Left renal pelvis (tissue), 4 donors: Measurements from ENCODE around the gene LCOR. TPM values are rescaled to one million over a fixed set of nuclear protein-coding genes. Genes with fewer than 3 reads are reported as not detected.

Experiments used
- DNase-seq, 4 donors: peaks; one replicate each; pipeline ENCODE4 v3.0.0-alpha.2; 2013; ENCODE audit warnings: low read depth in 4 of 4, low spot score in 3 of 4
- polyA plus RNA-seq, 4 donors: library from polyadenylated mRNA; unstranded; fragments of 120-200 nt; gene quantifications; one replicate each; pipeline ENCODE4 v1.2.1, GENCODE V29; 2013; ENCODE audit not compliant: insufficient read length in 4 of 4

The LCOR gene
- polyA plus RNA-seq, 4 donors, result 13.3 to 30.6 (median 29.9) TPM

GRCh38 chr10:97003804-97004201 lies 171.7 kb downstream of the LCOR start:
- no peak for DNase-seq

GRCh38 chr10:97004591-97004990 lies 172.5 kb downstream of the LCOR start:
- no peak for DNase-seq

DNA sequence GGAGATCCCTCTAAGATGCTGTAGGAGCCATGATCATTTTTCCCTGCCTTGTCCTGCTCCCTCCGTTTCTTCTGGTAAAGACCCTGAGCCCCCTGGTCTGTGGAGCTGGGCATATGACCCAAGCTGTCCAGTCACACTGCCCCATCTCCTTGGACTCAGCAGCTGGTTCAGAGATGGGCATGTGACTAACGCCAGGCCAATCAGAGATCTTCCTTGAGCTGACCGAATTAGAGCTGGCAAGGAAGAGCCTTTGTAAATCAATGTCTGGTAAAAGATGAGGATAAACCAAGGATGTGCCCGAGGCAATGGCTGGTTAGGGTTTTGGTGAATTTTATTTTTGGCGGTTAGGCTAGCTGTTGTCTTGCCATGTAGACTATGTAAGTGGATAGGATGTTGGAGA lies 173.3 kb downstream of the LCOR start:
- DNase-seq, result no peak

DNA sequence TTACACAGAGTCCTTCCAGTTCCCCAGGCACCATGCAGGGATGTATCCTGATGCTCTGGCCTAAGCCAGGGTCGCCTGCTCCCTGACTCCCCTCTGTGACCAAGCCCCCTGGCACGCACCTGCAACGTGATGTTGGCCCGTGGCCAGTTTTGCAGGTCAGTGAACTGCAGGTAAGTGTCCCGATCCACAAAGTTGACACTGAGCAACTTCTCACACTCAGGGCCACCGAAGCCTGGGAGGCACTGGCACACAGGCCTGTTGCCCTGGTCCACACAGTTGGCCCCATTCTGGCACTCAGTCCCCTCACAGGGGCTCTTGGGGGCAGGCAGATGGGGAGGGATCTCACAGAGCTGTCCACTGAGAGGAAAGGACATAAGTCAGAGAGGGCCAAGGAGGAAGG lies 174.3 kb downstream of the LCOR start:
- no peak for DNase-seq

DNA sequence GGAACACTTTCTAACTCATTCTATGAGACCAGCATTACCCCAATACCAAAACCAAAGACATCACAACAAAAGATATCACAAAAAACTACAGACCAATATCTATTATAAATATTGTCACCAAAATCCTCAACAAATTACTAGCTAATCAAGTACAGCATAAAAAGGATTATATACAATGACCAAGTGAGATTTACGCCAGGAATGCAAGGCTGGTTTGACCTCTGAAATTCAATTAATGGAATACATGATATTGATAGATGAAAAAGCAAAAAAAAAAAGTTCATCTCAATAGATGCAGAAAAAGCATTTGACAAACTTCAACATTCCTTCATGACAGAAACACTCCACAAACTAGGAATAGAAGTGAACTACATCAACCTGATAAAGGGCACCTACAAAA lies 175.3 kb downstream of the LCOR start:
- no peak for DNase-seq

- no peak for DNase-seq
Observed at GRCh38 chr10:97010695-97011206, 178.7 kb downstream of the LCOR start.

DNA sequence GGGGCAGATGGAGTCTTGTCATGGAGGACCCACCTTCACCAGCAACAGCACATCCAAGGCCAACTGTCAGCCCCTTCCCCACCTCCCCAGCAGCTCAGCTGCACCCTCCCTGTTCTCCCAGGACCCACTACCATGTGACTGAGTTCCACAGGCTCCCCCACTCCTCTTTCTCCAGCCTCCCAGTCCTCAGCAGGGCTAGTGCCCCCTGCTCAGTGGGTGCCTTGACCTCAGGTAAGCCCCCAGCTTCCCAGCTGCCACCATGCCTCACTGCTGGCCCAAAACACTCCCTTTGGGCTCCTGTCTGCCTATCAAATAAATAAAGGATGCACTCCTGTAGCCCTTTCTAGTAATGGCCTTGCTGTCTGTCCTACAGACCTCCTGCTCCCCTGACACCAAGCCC lies 179.3 kb downstream of the LCOR start:
- DNase-seq, result no peak

DNA sequence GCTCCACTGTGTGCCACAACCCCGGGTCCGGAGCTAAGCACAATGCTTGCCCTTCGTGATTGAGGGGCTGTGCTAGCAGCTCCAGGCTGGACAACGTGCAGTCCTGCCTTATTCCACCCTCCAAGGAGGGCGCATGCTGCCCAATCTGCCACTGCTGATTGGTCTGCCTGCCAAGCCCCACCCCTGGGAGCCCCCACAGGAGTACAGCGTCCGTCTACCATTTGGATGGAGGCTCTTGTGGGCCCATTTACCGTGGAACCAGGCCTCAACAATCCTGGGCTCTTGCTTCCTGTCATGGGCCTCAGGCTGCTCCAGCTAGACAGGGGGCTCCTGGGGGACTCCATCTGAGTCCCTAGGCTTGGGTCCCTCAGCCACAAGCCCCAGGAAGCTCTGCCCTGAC lies 180.4 kb downstream of the LCOR start:
- DNase-seq, result no peak

DNA sequence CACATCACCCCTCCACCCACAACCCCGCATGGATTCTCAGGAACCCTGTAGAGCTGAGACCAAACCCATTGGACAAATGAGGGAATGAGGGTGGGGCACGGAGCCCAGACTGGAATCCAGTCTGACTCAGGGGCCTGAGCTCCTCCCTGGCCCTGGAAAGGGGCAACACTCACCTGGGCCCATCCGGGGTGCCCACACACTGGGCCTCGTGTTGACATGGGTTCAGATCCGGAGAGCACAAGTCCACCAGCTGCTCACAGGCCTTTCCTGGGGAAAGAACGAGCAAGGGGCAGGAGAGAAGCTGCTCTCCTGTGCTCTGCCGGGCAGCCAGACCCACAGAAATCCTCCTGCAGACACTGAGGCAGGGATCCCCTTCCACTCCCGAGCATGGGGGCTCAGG lies 181.5 kb downstream of the LCOR start:
- DNase-seq, result no peak

DNA sequence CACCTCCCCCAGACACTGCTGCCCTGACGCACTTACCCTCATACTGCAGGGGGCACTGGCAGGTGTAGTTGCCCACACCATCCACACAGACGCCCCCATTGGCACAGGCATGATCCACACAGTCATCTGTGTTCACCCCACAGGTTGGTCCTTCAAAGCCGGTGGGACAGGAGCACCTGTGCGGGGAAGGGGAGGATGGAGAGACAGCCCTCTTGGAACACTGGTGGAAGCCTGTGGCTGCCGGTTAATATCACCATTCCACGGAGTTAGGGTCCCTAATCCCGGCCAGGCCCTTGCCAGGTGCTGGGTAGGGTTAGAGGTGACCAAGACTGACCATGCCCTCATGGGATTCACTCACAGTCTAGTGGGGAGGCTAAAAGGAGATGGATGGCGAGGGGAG lies 181.9 kb downstream of the LCOR start:
- DNase-seq, result no peak

- DNase-seq, result no peak
Observed at GRCh38 chr10:97015240-97015639, 183.1 kb downstream of the LCOR start.

DNA sequence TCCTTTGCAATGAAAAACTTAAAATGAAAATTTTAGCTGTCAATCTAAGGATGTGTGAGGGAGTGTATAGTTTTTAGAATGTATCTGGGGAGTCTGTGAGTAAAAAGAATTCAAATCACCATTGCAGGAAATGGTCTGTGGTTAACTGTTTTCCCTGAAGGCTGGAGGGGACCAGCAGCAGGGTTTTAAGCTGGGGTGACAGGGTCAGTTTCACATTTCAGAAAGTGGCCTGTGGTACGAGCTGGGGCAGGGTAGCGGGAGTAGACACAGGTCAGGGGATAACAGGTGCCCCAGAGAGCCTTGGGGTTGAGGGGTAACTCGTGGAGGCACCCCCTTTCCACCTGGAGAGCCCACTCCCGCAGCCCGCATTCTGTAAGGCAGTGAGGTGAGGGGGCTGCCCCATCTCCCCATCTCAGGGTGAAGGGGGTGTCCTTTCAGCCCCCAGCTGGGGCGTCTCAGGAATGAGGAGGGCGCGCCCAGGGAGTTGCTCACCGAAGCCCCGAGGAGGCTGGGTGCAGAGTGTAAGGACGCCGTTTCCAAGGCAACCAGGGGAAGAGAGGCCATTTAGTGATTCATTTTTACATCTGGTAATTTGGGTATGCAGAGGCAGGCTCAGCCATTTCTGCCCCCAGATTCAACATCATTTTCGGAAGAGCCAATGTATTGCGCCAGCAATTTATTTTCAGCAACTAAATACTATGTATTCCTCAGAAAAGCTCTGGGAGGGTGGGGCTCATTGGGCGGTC lies 184.8 kb downstream of the LCOR start:
- DNase-seq, result no peak

DNA sequence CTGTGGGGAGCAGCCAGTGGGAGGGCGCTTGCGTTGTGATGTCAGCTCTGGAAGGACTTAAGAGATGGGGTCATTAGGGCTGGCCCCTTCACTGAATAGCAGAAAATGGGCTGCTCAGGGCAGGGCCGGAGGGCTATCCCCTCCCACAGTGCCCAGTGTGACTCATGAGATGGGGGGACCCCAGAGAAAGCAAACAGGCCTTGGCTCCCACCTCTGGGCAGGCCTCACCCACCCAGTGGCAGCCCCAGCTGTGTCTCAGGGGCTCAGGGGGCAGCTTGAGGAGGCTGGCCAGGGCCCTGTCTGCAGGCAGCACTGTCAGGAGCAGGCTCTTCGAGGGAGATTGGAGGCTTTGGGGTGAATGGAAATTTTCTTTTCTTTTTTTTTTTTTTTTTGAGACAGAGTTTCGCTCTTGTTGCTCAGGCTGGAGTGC lies 185.4 kb downstream of the LCOR start:
- no peak for DNase-seq

GRCh38 chr10:97018251-97019212 lies 186.4 kb downstream of the LCOR start:
- DNase-seq, result no peak

DNA sequence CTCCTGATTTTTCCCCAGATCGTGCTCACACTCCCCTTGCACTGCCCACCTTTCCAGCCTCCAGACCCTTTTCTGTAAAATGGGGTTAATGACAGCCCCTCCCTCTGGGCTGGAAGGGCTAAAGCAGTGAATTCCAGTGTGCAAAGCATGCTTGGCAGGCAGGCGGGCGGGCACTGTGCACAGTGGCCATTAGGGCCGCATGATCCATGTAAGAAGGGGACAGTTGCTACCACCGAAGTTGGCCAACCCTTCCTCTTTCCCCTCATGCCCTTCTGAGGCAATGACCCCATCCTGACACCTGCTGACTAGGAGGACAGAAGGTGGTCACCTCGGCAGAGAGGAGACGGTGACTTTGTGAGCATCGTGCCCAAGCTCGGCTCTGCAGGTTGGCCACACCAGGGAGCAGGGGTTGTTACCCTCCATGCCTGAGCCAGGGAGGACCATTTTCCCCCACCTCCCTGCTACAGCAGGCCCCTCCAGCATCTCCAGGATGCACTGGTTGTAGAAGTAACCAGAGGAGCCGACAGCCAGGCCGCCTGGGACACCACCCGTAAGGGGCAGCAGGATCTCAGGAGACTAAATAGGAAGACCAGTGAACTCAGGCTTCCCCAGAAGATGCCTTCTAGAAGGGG lies 187.2 kb downstream of the LCOR start:
- DNase-seq, result no peak

DNA sequence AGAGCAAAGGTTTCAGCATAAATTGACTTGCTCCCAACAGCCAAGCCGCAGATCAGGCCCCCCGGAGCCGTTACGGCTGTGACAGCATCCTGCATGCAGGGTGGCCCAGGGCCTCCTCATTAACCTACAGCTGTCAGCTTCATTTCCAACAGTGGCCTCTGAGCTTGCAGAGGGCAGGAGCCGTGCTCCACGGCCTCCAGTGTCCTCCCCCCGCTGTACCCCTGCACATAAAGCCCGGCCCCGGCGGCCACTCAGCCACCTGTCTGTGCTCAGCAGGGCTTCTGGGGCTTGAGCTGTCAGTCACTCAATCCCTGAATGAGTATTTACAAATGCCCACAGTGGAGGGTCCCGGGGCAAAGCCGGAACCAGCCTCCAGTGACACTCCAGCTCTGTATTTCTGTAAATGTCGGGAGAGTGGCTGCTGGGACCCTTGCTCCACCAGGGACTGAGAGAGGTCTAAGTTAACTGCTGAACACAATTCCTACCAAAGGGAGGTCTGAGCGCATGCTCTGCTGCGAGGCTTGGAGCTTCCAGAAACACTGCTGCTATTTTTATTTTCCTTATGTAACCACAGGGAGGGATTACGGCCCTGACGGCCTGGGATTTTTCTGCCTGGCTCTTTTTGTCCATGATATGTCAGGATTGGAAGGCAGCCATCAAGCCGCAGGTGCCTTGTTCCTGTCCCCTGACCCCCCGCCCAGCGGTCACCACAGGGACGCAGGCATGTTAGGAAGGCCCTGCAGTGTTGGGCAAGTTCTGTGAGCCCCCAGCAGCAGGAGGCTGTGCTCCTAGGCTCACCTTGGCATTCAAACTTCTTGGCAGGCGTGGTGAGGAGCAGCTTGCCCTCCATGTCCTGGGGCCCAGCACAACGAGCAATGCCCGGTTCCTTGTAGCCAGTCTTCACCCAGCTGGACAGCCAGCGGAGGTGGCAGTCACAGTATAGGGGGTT lies 188.6 kb downstream of the LCOR start:
- no peak for DNase-seq

DNA sequence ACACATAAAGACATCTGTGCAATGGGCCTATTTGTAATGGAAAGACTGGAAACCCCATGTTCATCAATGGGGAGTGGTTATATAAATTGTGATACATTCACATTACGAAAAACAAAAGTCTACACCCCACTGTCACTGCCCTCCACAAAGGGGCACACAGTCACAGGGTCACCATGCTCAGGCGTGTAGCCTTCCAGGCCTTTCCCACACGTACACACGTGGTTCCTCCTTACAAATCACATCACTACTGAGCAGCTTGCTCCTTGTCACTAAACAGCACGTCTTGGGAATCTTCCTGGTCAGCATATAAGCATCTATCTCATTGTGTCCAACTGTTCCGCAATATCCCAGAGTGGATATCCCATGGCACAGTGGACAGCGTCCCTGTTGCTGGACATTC lies 190.5 kb downstream of the LCOR start:
- no peak for DNase-seq

DNA sequence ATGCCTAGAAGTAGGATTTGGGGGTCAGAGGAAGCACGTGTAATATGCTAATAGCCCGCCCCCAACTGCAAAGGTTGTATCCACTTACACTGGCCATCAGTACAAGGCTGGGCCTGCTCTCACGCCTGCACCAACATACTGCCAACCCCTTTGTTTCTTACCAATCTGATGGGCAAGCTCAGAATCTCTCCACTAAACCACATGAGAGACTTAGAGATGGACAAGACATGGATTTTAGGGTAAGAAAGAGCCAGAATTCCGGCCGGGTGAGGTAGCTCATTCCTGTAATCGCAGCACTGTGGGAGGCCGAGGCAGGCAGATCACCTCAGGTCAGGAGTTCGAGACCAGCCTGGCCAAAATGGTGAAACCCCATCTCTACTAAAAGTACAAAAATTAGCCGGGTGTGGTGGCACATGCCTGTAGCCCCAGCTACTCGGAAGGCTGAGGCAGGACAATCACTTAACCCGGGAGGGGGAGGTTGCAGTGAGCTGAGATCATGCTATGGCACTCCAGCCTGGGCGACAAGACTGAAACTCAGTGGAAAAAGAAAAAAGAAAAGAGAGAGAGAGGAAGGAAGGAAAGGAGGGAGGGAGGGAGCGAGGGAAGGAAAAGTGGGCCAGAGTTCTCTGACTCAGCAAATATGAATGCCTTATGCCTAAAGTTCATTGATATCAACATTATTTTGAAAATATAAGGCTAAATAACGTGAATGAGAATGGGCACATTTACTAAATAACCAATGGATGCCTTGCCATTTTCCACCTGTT lies 191.5 kb downstream of the LCOR start:
- DNase-seq, result no peak
